A172 (cell line): ENCODE data around the gene RIN3. TPM values are rescaled to one million over a fixed set of nuclear protein-coding genes. Genes with fewer than 3 reads are reported as not detected.

ENCODE experiments used
- DNase-seq: peaks from one replicate; pipeline ENCODE4 v3.0.0-alpha.2; 2015; ENCODE audit warnings: low spot score
- total RNA-seq: library from RNA; depleted of rRNA; stranded (reverse); fragments of >200 nt; shearing (Covaris generic); gene quantifications from 2 replicates; pipeline ENCODE4 v1.2.3, GENCODE V29; 2014

Gene RIN3
- total RNA-seq, 1 experiment from 2014 or later: 0.33 TPM

- DNase-seq: no peak
These were observed 61.6 kb downstream of the RIN3 start for GRCh38 chr14:92575061-92575747.

DNA sequence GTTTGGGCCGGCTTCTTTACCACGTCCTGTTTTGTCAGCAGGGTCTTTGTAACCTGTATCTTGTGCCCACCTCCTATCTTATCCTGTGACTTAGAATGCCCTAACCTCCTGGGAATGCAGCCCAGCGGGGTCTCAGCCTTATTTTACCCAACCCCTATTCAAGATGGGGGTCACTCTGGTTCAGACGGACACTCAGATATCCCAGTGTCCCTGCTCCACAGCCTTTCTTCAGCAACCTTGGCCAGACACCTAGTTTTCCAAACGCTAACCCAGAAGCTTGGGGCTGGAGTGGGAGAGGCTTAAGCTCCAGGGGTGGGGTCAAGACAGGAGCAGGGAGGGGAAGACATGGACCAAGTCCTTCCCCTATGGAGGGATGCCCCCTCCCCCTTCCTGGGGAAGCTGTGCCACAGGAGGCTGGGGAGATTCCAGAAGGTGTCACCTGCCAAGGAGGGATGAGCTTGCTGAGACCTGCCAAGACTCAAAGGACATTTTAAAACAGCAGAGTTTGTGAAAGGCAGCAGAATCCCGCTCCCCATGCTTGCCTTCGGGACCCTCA lies 62.2 kb downstream of the RIN3 start:
- no peak for DNase-seq

GRCh38 chr14:92577321-92577742 lies 63.8 kb downstream of the RIN3 start:
- DNase-seq: no peak

- DNase-seq: peak; percentile 75
These were observed 64.9 kb downstream of the RIN3 start for GRCh38 chr14:92578511-92578910.

- no peak for DNase-seq
These were observed 65.8 kb downstream of the RIN3 start for GRCh38 chr14:92579244-92579936.

GRCh38 chr14:92581206-92581605 lies 67.6 kb downstream of the RIN3 start:
- no peak for DNase-seq

DNA sequence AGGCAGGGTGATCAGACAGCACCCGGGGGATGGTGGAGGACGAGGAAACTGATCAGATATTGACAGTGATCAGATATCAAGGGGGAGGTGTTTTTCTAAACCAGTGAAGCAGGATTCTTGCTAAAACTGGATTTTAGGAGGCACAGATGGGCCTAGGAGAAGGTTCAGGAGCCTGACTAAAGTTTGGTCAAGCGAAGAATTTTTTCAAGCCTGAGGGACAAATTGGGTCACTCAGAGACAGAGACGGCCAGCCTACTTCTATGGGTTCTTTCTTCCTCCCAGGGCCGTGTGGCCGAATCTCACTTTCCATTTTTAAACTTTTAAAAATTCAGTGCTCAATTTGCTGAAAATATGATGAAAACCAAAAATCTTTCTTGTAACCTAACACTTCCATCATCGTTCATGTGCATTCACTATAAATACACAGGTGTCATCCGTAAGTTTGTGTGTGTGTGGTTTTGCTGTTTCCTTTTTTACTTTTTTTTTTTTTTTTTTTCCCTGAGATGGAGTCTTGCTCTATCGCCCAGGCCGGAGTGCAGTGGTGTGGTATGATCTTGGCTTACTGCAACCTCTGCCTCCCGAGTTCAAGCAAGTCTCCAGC lies 68.5 kb downstream of the RIN3 start:
- no peak for DNase-seq

GRCh38 chr14:92582706-92583452 lies 69.3 kb downstream of the RIN3 start:
- no peak for DNase-seq

- DNase-seq: no peak
These were observed 70.6 kb downstream of the RIN3 start for GRCh38 chr14:92584220-92584619.

- DNase-seq: no peak
These were observed 71.2 kb downstream of the RIN3 start for GRCh38 chr14:92584816-92585215.

- peak; percentile 91 for DNase-seq
These were observed 72.7 kb downstream of the RIN3 start for GRCh38 chr14:92585981-92586937.

GRCh38 chr14:92586963-92587699 lies 73.5 kb downstream of the RIN3 start:
- no peak for DNase-seq

GRCh38 chr14:92587700-92588085 lies 74.1 kb downstream of the RIN3 start:
- DNase-seq: no peak

DNA sequence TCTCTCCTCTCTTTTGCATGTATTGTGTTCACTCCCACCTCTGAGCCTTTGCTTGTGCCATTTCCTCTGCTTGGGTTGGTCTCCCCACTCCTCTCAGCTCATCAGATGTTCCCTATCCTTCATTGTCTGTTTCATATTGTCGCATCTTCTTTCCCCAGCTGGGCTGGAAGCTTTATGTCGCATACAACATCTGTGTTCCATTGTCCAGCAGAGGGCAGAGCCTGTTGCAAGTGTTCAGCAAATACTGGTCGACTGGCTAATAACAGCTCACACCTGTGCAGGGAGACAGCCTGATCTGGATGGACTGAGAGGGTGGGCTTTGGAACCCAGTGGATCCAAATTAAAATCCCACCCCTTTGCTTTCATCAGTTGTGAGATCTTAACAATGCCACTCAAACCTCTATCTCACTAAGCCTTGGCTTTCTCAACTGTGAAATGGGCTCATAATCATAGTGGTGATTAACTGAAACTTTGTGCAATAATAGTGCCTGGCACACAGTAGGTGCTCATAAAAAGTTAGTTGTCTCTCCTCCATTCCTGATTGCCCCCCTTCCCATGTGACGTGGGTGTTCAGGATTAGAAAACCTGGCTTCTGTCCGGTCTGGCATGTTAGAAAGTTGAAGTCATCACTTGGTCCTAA lies 75.8 kb downstream of the RIN3 start:
- DNase-seq: no peak

GRCh38 chr14:92590176-92590575 lies 76.6 kb downstream of the RIN3 start:
- no peak for DNase-seq

GRCh38 chr14:92590941-92591340 lies 77.4 kb downstream of the RIN3 start:
- DNase-seq: no peak

DNA sequence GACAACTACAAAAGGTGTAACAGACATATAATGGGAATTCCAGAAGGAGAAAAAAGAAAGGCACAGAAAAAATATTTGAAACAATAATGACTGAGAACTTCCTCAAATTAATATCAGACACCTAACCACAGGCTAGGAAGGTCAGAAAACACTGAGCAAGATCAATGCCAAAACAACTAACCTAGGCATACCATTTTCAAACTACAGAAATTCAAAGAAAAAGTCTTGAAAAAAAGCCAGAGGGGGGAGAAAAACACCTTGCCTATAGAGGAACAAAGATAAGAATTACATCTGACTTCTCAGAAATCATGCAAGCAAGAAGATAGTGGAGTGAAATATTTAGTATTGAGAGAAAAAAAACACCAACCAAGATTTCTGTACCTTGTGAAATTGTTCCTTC lies 77.8 kb downstream of the RIN3 start:
- DNase-seq: no peak

DNA sequence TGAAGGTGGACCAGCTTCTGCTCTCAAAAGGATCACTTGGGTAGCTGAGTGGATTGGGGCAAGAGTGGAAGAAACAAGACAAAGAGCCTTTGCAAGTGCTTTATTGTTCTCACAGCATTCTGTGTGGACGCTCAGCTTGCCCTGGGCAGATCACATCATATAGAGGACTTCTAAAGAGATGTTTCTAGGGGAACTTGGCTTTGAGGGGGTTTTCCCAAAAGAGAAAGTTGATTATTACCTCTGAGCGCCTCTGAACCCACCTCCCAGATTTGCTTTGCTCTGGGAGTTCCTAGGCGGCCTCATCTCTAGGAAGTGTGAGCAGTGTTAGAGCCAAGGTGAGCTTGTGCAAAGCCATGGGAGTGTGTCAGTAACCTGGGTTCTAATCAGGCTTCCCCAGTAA lies 81.7 kb downstream of the RIN3 start:
- DNase-seq: no peak

- no peak for DNase-seq
These were observed 82.8 kb downstream of the RIN3 start for GRCh38 chr14:92596331-92596907.
